ENCODE data around the gene HCN3. TPM values are rescaled to one million over a fixed set of nuclear protein-coding genes. Genes with fewer than 3 reads are reported as not detected.

Gene HCN3
- polyA plus RNA-seq, 1 donor, result 18.3 TPM

DNA sequence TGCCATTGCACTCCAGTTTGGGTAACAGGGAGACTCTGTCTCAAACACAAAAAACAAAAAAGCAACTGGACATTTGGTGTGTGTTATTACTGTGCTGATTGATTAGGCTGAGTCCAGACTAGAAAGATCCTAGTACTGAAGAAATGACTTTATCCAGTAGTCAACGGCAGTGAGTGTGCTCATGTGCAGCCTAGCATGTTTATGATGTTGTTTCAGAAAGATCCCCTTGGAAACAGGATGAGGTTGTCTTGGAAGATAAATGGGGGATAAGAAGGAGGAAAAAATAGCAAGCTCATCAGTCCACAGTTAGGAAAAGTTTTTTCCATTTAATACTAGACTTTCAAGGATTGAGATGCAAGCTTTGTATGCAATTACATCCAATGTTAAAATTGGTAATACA, 57.7 kb downstream of the HCN3 start:
- no peaks in the 10 kb centered on the region for H3K27me3 ChIP-seq (ENCODE audit: control insufficient read depth, insufficient read depth, low read length)
- H3K27ac ChIP-seq (ENCODE audit: low read length), result no peak overlapping the region
- no peak overlapping the region for H3K4me3 ChIP-seq (ENCODE audit: low read length)
- H3K4me1 ChIP-seq (ENCODE audit: control insufficient read depth, insufficient read depth, low read length), result no peaks in the 10 kb centered on the region
- DNase-seq, result no peak
- WGBS (ENCODE audit: insufficient coverage, low lambda C conversion rate), result 100% methylated on average over 1 of the region's 1 CpG
- peaks cover 55% of the 10 kb centered on the region for H3K36me3 ChIP-seq (ENCODE audit: control insufficient read depth, insufficient read depth, low read length)
- no peaks in the 10 kb centered on the region for H3K9me3 ChIP-seq (ENCODE audit: control insufficient read depth, low read depth, low read length)

Other genes starting within 250 kb of the HCN3 start
- 4.1 TPM for gene DCST2, start 243.7 kb upstream of the HCN3 start, polyA plus RNA-seq
- 0.88 TPM for gene DCST1, start 243.6 kb upstream of the HCN3 start, polyA plus RNA-seq
- 38.6 TPM for gene ADAM15, start 226.1 kb upstream of the HCN3 start, polyA plus RNA-seq
- gene EFNA4, start 213.7 kb upstream of the HCN3 start, polyA plus RNA-seq, result 36.0 TPM
- gene EFNA3, start 198.6 kb upstream of the HCN3 start, polyA plus RNA-seq, result 9.6 TPM
- gene EFNA1, start 149.6 kb upstream of the HCN3 start, polyA plus RNA-seq, result 96.1 TPM
- 57.4 TPM for gene SLC50A1, start 141.6 kb upstream of the HCN3 start, polyA plus RNA-seq
- gene DPM3, start 136.9 kb upstream of the HCN3 start, polyA plus RNA-seq, result 59.1 TPM
- gene KRTCAP2, start 104.2 kb upstream of the HCN3 start, polyA plus RNA-seq, result 142 TPM
- gene TRIM46, start 103.6 kb upstream of the HCN3 start, polyA plus RNA-seq, result 2.9 TPM
- 40.9 TPM for gene THBS3, start 69.6 kb upstream of the HCN3 start, polyA plus RNA-seq
- gene MTX1, start 68.8 kb upstream of the HCN3 start, polyA plus RNA-seq, result 38.6 TPM
- 19.4 TPM for gene ENTREP3, start 22.0 kb upstream of the HCN3 start, polyA plus RNA-seq
- 55.5 TPM for gene SCAMP3, start 15.1 kb upstream of the HCN3 start, polyA plus RNA-seq
- 68.7 TPM for gene CLK2, start 4.0 kb upstream of the HCN3 start, polyA plus RNA-seq
- gene PKLR, start 24.0 kb downstream of the HCN3 start, polyA plus RNA-seq, result 55.6 TPM
- gene FDPS, start 31.4 kb downstream of the HCN3 start, polyA plus RNA-seq, result 170 TPM
- gene RUSC1, start 43.4 kb downstream of the HCN3 start, polyA plus RNA-seq, result 43.7 TPM

Data from large intestine (tissue), 3 donors.